IPS-20b (cell line): ENCODE data around the gene GAK.

Experiments
- H3K27ac ChIP-seq: one replicate; pipeline ENCODE4 v1.5.1; 2013; ENCODE audit warnings: low read length
- H3K27me3 ChIP-seq: 2 replicates; pipeline ENCODE4 v1.6.1; 2013; ENCODE audit warnings: mild to moderate bottlenecking, low read length, inconsistent platforms; ENCODE audit not compliant: insufficient read depth
- H3K36me3 ChIP-seq: 2 replicates; pipeline ENCODE4 v1.6.1; 2013; ENCODE audit warnings: low read depth, mild to moderate bottlenecking, inconsistent platforms, low read length, moderate library complexity; ENCODE audit not compliant: insufficient read depth
- H3K4me1 ChIP-seq: 2 replicates; pipeline ENCODE4 v1.6.1; 2013; ENCODE audit warnings: mild to moderate bottlenecking, control low read depth, inconsistent platforms, low read length, moderate library complexity; ENCODE audit not compliant: insufficient read depth
- H3K4me3 ChIP-seq: 2 replicates; pipeline ENCODE4 v1.5.1; 2013; ENCODE audit warnings: mild to moderate bottlenecking, low read length, inconsistent platforms
- H3K9ac ChIP-seq: 2 replicates; pipeline ENCODE4 v1.6.1; 2013; ENCODE audit warnings: low read depth, mild to moderate bottlenecking, inconsistent platforms, low read length, moderate library complexity
- H3K9me3 ChIP-seq: 2 replicates; pipeline ENCODE4 v1.6.1; 2013; ENCODE audit warnings: mild to moderate bottlenecking, low read depth, low read length, inconsistent platforms; ENCODE audit not compliant: insufficient read depth

The GAK gene

GRCh38 chr4:968621-969394, 36.7 kb upstream of the GAK start:
- Histone ChIP-seq H3K9ac (no peak overlapping the region), H3K27me3 (peaks cover 54% of the 10 kb centered on the region), H3K36me3 (no peaks in the 10 kb centered on the region), H3K4me3 (no peak overlapping the region), H3K9me3 (no peaks in the 10 kb centered on the region), H3K4me1 (no peaks in the 10 kb centered on the region), H3K27ac (no peak overlapping the region)

- Histone ChIP-seq H3K4me1 (no peaks in the 10 kb centered on the region), H3K27me3 (peaks cover 54% of the 10 kb centered on the region), H3K9ac (no peak overlapping the region), H3K27ac (no peak overlapping the region), H3K9me3 (no peaks in the 10 kb centered on the region), H3K4me3 (no peak overlapping the region), H3K36me3 (no peaks in the 10 kb centered on the region)
Measured at GRCh38 chr4:968221-968620, 36.1 kb upstream of the GAK start.

GRCh38 chr4:967113-968104, 35.3 kb upstream of the GAK start:
- no peak overlapping the region for H3K27ac ChIP-seq
- H3K9ac ChIP-seq = no peak overlapping the region
- H3K9me3 ChIP-seq = no peaks in the 10 kb centered on the region
- H3K27me3 ChIP-seq = peaks cover 48% of the 10 kb centered on the region
- no peaks in the 10 kb centered on the region for H3K36me3 ChIP-seq
- H3K4me3 ChIP-seq = peak overlapping the region; percentile 33; the same call in 1 of the 2 replicates
- no peaks in the 10 kb centered on the region for H3K4me1 ChIP-seq

- H3K36me3 ChIP-seq = no peaks in the 10 kb centered on the region
Measured at GRCh38 chr4:966266-967112, 34.4 kb upstream of the GAK start.

GRCh38 chr4:965766-966134, 33.6 kb upstream of the GAK start:
- Histone ChIP-seq H3K36me3 (no peaks in the 10 kb centered on the region), H3K9ac (no peak overlapping the region), H3K27ac (no peak overlapping the region), H3K9me3 (no peaks in the 10 kb centered on the region), H3K27me3 (peaks cover 31% of the 10 kb centered on the region), H3K4me1 (no peaks in the 10 kb centered on the region), H3K4me3 (no peak overlapping the region)

More at GRCh38 chr4:966266-967112, 34.4 kb upstream of the GAK start:
- no peak overlapping the region for H3K9ac ChIP-seq
- H3K4me1 ChIP-seq = no peaks in the 10 kb centered on the region
- H3K4me3 ChIP-seq = no peak overlapping the region
- no peak overlapping the region for H3K27ac ChIP-seq
- peaks cover 39% of the 10 kb centered on the region for H3K27me3 ChIP-seq
- no peaks in the 10 kb centered on the region for H3K9me3 ChIP-seq

GRCh38 chr4:965048-965765, 33.1 kb upstream of the GAK start:
- Histone ChIP-seq H3K9ac (no peak overlapping the region), H3K27ac (no peak overlapping the region), H3K4me1 (no peaks in the 10 kb centered on the region), H3K27me3 (peaks cover 26% of the 10 kb centered on the region), H3K36me3 (no peaks in the 10 kb centered on the region), H3K4me3 (no peak overlapping the region), H3K9me3 (no peaks in the 10 kb centered on the region)

- H3K4me1 ChIP-seq = no peaks in the 10 kb centered on the region
- no peaks in the 10 kb centered on the region for H3K9me3 ChIP-seq
- no peak overlapping the region for H3K4me3 ChIP-seq
- H3K27me3 ChIP-seq = peaks cover 22% of the 10 kb centered on the region
- no peak overlapping the region for H3K9ac ChIP-seq
- no peak overlapping the region for H3K27ac ChIP-seq
- no peaks in the 10 kb centered on the region for H3K36me3 ChIP-seq
Measured at GRCh38 chr4:964346-965025, 32.4 kb upstream of the GAK start.

- Histone ChIP-seq H3K4me1 (no peaks in the 10 kb centered on the region), H3K27ac (no peak overlapping the region), H3K36me3 (no peaks in the 10 kb centered on the region), H3K27me3 (peaks cover 15% of the 10 kb centered on the region), H3K4me3 (no peak overlapping the region), H3K9me3 (no peaks in the 10 kb centered on the region), H3K9ac (no peak overlapping the region)
Measured at GRCh38 chr4:963276-964225, 31.4 kb upstream of the GAK start.

GRCh38 chr4:962231-963208, 30.4 kb upstream of the GAK start:
- Histone ChIP-seq H3K4me1 (no peaks in the 10 kb centered on the region), H3K27me3 (peaks cover 7% of the 10 kb centered on the region), H3K4me3 (no peak overlapping the region), H3K9me3 (no peaks in the 10 kb centered on the region), H3K9ac (no peak overlapping the region), H3K27ac (no peak overlapping the region), H3K36me3 (no peaks in the 10 kb centered on the region)
